HUES6 (cell line): ENCODE results near the gene RAB23.

Experiments
- H3K27ac ChIP-seq: 2 replicates; pipeline ENCODE4 v1.7.0; 2013; ENCODE audit warnings: low read depth, mild to moderate bottlenecking, low read length, inconsistent platforms
- H3K27me3 ChIP-seq: 2 replicates; pipeline ENCODE4 v1.6.1; 2013; ENCODE audit warnings: low read length; ENCODE audit not compliant: control insufficient read depth, insufficient read depth
- H3K36me3 ChIP-seq: 2 replicates; pipeline ENCODE4 v1.6.1; 2013; ENCODE audit warnings: low read length; ENCODE audit not compliant: control insufficient read depth, insufficient read depth
- H3K4me1 ChIP-seq: 2 replicates; pipeline ENCODE4 v1.6.1; 2013; ENCODE audit warnings: low read length; ENCODE audit not compliant: control insufficient read depth, insufficient read depth
- H3K4me3 ChIP-seq: 2 replicates; pipeline ENCODE4 v1.5.1; 2013; ENCODE audit warnings: low read depth, low read length
- H3K9ac ChIP-seq: one replicate; pipeline ENCODE4 v1.6.1; 2013; ENCODE audit warnings: mild to moderate bottlenecking, low read length
- H3K9me3 ChIP-seq: 2 replicates; pipeline ENCODE4 v1.6.1; 2013; ENCODE audit warnings: low read depth, low read length; ENCODE audit not compliant: control insufficient read depth, insufficient read depth

The RAB23 gene

GRCh38 chr6:57180596-57180995, 41.5 kb downstream of the RAB23 start:
- Histone ChIP-seq H3K36me3 (peaks cover 43% of the 10 kb centered on the region), H3K27ac (no peak overlapping the region), H3K4me1 (peaks cover 8% of the 10 kb centered on the region), H3K9ac (no peak overlapping the region), H3K4me3 (no peak overlapping the region), H3K27me3 (no peaks in the 10 kb centered on the region), H3K9me3 (no peaks in the 10 kb centered on the region)

DNA sequence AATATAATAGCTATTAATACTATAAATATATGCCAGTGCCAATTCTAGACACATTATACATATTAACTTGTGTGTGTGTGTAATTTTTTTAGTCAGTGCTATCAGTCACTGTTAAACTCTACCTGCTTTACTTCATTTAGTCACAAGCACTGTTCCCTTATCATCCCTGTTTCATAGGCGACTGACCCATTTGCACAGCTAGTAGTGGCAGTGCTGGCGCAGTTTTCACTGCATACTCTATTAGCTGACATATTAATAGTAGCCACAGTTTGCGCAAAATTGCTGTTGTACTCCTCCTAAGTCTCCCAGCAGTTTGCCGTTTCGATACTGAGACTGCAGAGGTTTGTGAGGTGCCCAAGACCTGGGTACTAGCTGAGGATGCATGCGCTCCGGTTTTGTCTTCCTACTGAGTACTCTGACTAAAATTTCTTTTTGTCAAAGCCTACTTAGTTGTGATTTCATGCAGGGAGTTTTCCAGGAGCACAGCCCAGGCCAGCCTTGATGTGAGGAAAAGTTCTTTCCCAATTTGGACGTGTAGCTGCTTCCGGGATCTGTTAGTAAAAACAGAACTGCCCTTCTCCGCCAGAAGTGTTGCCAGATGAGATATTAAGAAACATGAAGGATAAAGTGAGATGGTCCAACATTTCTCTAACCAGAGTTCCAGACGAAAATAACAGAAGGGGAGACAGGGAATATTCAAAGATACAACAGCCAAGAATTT, 44.4 kb downstream of the RAB23 start:
- Histone ChIP-seq H3K9me3 (no peaks in the 10 kb centered on the region), H3K4me1 (peaks cover 27% of the 10 kb centered on the region), H3K27me3 (peaks cover 3% of the 10 kb centered on the region; the same call in 1 of the 2 replicates), H3K36me3 (peaks cover 15% of the 10 kb centered on the region), H3K4me3 (no peak overlapping the region), H3K9ac (no peak overlapping the region), H3K27ac (no peak overlapping the region)

- Histone ChIP-seq H3K4me3 (peak overlapping the region; percentile 75), H3K9ac (no peak overlapping the region), H3K9me3 (no peaks in the 10 kb centered on the region), H3K4me1 (peaks cover 30% of the 10 kb centered on the region), H3K27ac (peak overlapping the region; percentile 77; the same call in 1 of the 2 replicates), H3K36me3 (peaks cover 2% of the 10 kb centered on the region; the same call in 1 of the 2 replicates), H3K27me3 (peaks cover 3% of the 10 kb centered on the region; the same call in 1 of the 2 replicates)
Observed at GRCh38 chr6:57174511-57174907, 47.6 kb downstream of the RAB23 start.

DNA sequence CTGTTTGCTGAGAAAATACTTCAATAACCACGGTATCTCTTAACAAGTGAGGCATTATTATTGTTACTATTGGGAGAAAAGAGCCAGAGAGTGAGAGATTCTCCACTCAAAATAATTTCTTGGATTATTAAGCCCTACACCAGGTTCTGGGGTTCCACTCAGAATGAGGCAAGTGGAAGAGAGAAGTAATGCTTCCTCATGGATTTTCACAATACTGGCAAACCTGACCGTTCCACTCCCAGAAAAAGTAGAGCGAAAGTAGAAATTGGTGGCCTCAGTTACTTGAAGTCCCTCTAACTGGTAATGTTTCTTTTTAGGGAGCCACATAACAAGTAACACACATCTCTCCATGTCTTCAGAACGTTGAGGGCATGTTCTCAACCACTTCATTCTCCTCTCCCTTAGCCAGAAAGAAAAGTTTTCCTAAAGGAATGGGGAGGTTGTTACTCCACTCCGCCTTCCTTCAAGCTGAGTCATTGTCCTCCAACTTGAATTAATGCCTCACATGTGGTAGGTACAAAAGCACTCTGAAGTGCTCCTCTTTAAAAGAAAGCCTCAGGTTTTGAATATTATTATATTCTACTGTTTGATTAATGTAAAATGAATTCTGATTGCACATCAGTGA, 48.1 kb downstream of the RAB23 start:
- H3K4me3 ChIP-seq, result peak overlapping the region; percentile 75
- no peaks in the 10 kb centered on the region for H3K9me3 ChIP-seq
- peaks cover 3% of the 10 kb centered on the region; the same call in 1 of the 2 replicates for H3K27me3 ChIP-seq
- H3K27ac ChIP-seq, result peak overlapping the region; percentile 77; the same call in 1 of the 2 replicates
- peak overlapping the region; percentile 85 for H3K9ac ChIP-seq
- peaks cover 30% of the 10 kb centered on the region for H3K4me1 ChIP-seq
- peaks cover 2% of the 10 kb centered on the region; the same call in 1 of the 2 replicates for H3K36me3 ChIP-seq

GRCh38 chr6:57173056-57173885, 48.8 kb downstream of the RAB23 start:
- Histone ChIP-seq H3K4me1 (peaks cover 30% of the 10 kb centered on the region), H3K36me3 (peaks cover 7% of the 10 kb centered on the region; the same call in 1 of the 2 replicates), H3K4me3 (peak overlapping the region; percentile 75), H3K27me3 (peaks cover 3% of the 10 kb centered on the region; the same call in 1 of the 2 replicates), H3K27ac (peak overlapping the region; percentile 77; the same call in 1 of the 2 replicates), H3K9ac (peak overlapping the region; percentile 85), H3K9me3 (no peaks in the 10 kb centered on the region)

DNA sequence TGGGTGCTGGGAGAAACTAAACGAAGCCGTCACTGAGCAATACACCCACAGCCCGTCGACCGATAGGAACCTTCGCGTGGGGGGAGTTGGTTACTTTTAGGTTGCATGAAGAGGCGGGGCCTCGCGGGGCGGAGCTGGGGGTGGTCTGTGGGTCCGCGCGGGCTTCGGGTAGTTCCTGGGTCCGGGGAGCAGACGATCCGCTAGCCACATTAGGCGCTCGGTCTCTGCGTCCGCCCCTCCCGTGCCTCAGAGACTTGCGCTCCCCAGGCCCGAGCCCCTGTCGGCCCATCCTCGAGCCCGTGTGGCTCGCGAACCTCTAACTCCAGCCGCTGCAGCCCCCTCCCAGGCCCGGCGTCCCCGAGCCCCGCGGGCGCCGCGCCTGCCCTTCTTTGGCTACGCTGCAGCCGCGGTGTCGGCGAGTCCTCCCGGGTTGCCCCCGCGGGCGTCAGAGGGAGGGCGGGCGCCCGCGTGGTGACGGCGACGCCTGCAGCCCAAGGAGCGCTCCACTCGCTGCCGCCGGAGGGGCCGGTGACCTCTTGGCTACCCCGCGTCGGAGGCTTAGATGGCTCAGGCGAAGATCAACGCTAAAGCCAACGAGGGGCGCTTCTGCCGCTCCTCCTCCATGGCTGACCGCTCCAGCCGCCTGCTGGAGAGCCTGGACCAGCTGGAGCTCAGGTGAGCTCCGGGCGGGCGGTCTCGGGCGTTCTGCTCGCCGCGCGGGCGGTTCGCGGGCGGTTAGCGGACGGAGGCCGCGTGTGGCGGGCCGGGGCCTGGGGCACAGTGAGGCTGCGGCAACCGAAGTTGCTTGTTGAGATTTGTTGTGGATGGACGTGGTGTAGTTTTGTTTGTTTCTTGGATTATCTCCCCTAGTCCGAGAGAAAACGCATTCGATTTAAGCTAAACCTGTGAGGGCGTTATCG, 49.7 kb downstream of the RAB23 start, which contains the start of gene BAG2:
TSS of gene BAG2 (plus strand) at position 191 of the 920 bp plus-strand sequence. CDS start at position 563, 372 bp downstream.
- H3K4me3 ChIP-seq, result peak within 1 kb of the TSS; percentile 75
- H3K9ac ChIP-seq, result peak within 1 kb of the TSS; percentile 85
- peaks cover 8% of the 10 kb centered on the region for H3K36me3 ChIP-seq
- H3K27ac ChIP-seq, result peak within 1 kb of the TSS; percentile 64; the same call in 1 of the 2 replicates
- peaks cover 30% of the 10 kb centered on the region for H3K4me1 ChIP-seq
- no peaks in the 10 kb centered on the region for H3K9me3 ChIP-seq
- H3K27me3 ChIP-seq, result peaks cover 3% of the 10 kb centered on the region; the same call in 1 of the 2 replicates

DNA sequence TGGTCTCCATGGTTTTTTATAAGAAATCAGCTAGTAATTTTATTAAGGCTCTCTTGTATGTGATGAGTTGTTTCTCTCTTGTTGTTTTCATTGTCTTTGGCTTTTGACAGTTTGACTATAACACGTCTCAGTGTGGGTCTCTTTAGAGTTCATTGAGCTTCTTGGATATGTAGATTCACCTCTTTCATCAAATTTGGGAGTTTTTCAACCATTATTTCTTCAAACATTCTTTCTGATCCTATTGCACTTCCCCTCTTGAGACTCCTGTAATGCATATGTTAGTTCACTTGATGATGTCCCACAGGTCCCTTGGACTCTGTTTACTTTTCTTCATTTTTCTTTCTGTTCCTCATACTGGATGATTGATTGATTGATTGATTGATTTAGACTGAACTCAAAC, 57.0 kb downstream of the RAB23 start:
- Histone ChIP-seq H3K9me3 (peaks cover 16% of the 10 kb centered on the region; the same call in 1 of the 2 replicates), H3K27me3 (no peaks in the 10 kb centered on the region), H3K36me3 (peaks cover 48% of the 10 kb centered on the region), H3K4me1 (no peaks in the 10 kb centered on the region), H3K9ac (no peak overlapping the region), H3K4me3 (no peak overlapping the region), H3K27ac (no peak overlapping the region)

DNA sequence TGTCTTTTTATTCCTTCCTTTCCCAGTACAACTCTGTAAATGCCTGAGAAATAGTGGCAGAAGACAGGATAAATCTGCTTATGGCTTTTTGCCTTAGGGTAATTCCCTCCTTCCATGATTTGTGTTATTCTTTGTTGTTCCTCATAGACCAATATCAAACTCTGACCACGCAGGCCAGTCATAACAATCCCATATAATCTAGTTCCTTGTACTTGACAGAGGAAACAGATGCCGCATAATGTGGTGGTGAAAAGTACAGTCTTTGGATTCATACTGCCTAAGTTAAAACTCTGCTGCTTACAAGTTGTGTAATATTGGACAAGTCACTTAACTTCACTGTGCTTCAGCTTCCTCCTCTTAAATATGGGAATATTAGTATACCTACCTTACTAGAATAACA, 58.2 kb downstream of the RAB23 start:
- Histone ChIP-seq H3K4me3 (no peak overlapping the region), H3K27ac (no peak overlapping the region), H3K36me3 (peaks cover 48% of the 10 kb centered on the region), H3K27me3 (no peaks in the 10 kb centered on the region), H3K4me1 (no peaks in the 10 kb centered on the region), H3K9ac (no peak overlapping the region), H3K9me3 (peaks cover 16% of the 10 kb centered on the region; the same call in 1 of the 2 replicates)

GRCh38 chr6:57162516-57162915, 59.6 kb downstream of the RAB23 start:
- no peak overlapping the region for H3K9ac ChIP-seq
- no peaks in the 10 kb centered on the region for H3K27me3 ChIP-seq
- no peak overlapping the region for H3K4me3 ChIP-seq
- no peaks in the 10 kb centered on the region for H3K4me1 ChIP-seq
- H3K9me3 ChIP-seq, result peaks cover 16% of the 10 kb centered on the region; the same call in 1 of the 2 replicates
- no peak overlapping the region for H3K27ac ChIP-seq
- H3K36me3 ChIP-seq, result peaks cover 41% of the 10 kb centered on the region

- Histone ChIP-seq H3K36me3 (peaks cover 37% of the 10 kb centered on the region), H3K9me3 (peaks cover 16% of the 10 kb centered on the region; the same call in 1 of the 2 replicates), H3K4me1 (no peaks in the 10 kb centered on the region), H3K9ac (no peak overlapping the region), H3K27me3 (no peaks in the 10 kb centered on the region), H3K27ac (no peak overlapping the region), H3K4me3 (no peak overlapping the region)
Observed at GRCh38 chr6:57162028-57162427, 60.1 kb downstream of the RAB23 start.
